Smooth muscle cell (in vitro differentiated cells): ENCODE results near the gene COL8A1. TPM values are rescaled to one million over a fixed set of nuclear protein-coding genes. Genes with fewer than 3 reads are reported as not detected.

Experiments
- DNase-seq: peaks from one replicate; lab custom pipeline; 2025; ENCODE audit not compliant: unreplicated experiment; lab: John Stamatoyannopoulos, UW
- H2AFZ ChIP-seq: fragments of 200-600 bp; sonication (generic); 2 replicates; pipeline ENCODE4 v1.6.0; 2016; ENCODE audit warnings: antibody characterized with exemption, low read depth, mild to moderate bottlenecking
- H3F3A ChIP-seq: fragments of 200-600 bp; sonication (generic); 2 replicates; pipeline ENCODE4 v1.6.0; 2017; ENCODE audit warnings: antibody characterized with exemption, low read depth
- H3K27ac ChIP-seq: fragments of 200-600 bp; sonication (generic); 2 replicates; pipeline ENCODE4 v1.5.1; 2016; ENCODE audit warnings: low read depth, mild to moderate bottlenecking
- H3K27me3 ChIP-seq: fragments of 200-600 bp; sonication (generic); 2 replicates; pipeline ENCODE4 v1.6.1; 2016; ENCODE audit warnings: low read depth, mild to moderate bottlenecking
- H3K36me3 ChIP-seq: fragments of 200-600 bp; sonication (generic); 2 replicates; pipeline ENCODE4 v1.5.1; 2016; ENCODE audit warnings: low read depth
- H3K4me1 ChIP-seq: fragments of 200-600 bp; sonication (generic); 2 replicates; pipeline ENCODE4 v1.5.1; 2016; ENCODE audit warnings: low read depth
- H3K4me2 ChIP-seq: fragments of 200-600 bp; sonication (generic); 2 replicates; pipeline ENCODE4 v1.6.0; 2016; ENCODE audit warnings: mild to moderate bottlenecking
- H3K4me3 ChIP-seq: fragments of 200-600 bp; sonication (generic); 2 replicates; pipeline ENCODE4 v1.5.1; 2016; ENCODE audit warnings: mild to moderate bottlenecking
- H3K79me2 ChIP-seq: fragments of 200-600 bp; sonication (generic); 2 replicates; pipeline ENCODE4 v1.6.0; 2016; ENCODE audit warnings: low read depth, mild to moderate bottlenecking
- H3K9ac ChIP-seq: fragments of 200-600 bp; sonication (generic); 2 replicates; pipeline ENCODE4 v1.6.0; 2016; ENCODE audit warnings: low read depth
- H3K9me3 ChIP-seq: fragments of 200-600 bp; sonication (generic); replicated peaks from 2 replicates; pipeline ENCODE4 v1.5.1; 2016; ENCODE audit warnings: low read depth
- H4K20me1 ChIP-seq: fragments of 200-600 bp; sonication (generic); 2 replicates; pipeline ENCODE4 v1.6.0; 2016; ENCODE audit warnings: low read depth
- CTCF ChIP-seq: fragments of 200-600 bp; sonication (generic); IDR thresholded peaks from 2 replicates; pipeline ENCODE4 v1.5.1; 2017; ENCODE audit warnings: borderline replicate concordance, mild to moderate bottlenecking, antibody characterized with exemption; ENCODE audit not compliant: insufficient read depth, poor library complexity, severe bottlenecking
- WGBS: methylation state at CpG from one replicate; pipeline ENCODE4 v1.1.7; 2016; ENCODE audit warnings: low lambda C conversion rate; 5-methylcytosine and 5-hydroxymethylcytosine counted together
- polyA plus RNA-seq: library from polyadenylated mRNA; unstranded; fragments of >200 nt; fragmentation: Nextera tagmentation; extraction: Ambion mirVana; gene quantifications from 2 replicates; pipeline ENCODE4 v1.2.1, GENCODE V29; 2016
- total RNA-seq: library from RNA; depleted of rRNA; stranded (reverse); fragments of >200 nt; gene quantifications from 2 replicates; pipeline ENCODE4 v1.2.3, GENCODE V29; 2014

Gene COL8A1
- total and polyA plus RNA-seq, 2 experiments from 2014 or later, result 7.9 to 8.2 TPM

- peak overlapping the region; percentile 95 for H3K27ac ChIP-seq
Observed at GRCh38 chr3:99845331-99845730, 206.9 kb downstream of the COL8A1 start.

GRCh38 chr3:99845999-99846398 is 207.6 kb downstream of the COL8A1 start:
- no peak for TF ChIP-seq CTCF
- peak overlapping the region; percentile 95 for H3K27ac ChIP-seq
- H3K36me3 ChIP-seq, result peaks cover 18% of the 10 kb centered on the region

More at GRCh38 chr3:99845331-99845730, 206.9 kb downstream of the COL8A1 start:
- Histone ChIP-seq H3K27me3 (no peaks in the 10 kb centered on the region), H3F3A (peaks cover 58% of the 10 kb centered on the region), H3K9ac (peak overlapping the region; percentile 36), H2AFZ (no peak overlapping the region), H3K4me2 (peak overlapping the region; percentile 16), H3K79me2 (peaks cover 29% of the 10 kb centered on the region), H3K4me3 (no peak overlapping the region), H3K36me3 (peaks cover 13% of the 10 kb centered on the region), H4K20me1 (peaks cover 6% of the 10 kb centered on the region), H3K4me1 (peaks cover 22% of the 10 kb centered on the region), H3K9me3 (no peaks in the 10 kb centered on the region)
- TF ChIP-seq CTCF, result no peak
- WGBS, result 89% methylated on average over 4 of the region's 4 CpGs
- no peak for DNase-seq

GRCh38 chr3:99846477-99847160 is 208.2 kb downstream of the COL8A1 start:
- Histone ChIP-seq H4K20me1 (peaks cover 11% of the 10 kb centered on the region), H3K4me1 (peaks cover 22% of the 10 kb centered on the region), H3K36me3 (peaks cover 18% of the 10 kb centered on the region), H3K79me2 (peaks cover 28% of the 10 kb centered on the region), H3K9ac (peak overlapping the region; percentile 82), H3K4me3 (no peak overlapping the region), H3K27me3 (no peaks in the 10 kb centered on the region), H3F3A (peaks cover 70% of the 10 kb centered on the region), H3K4me2 (peak overlapping the region; percentile 20), H3K27ac (peak overlapping the region; percentile 95), H2AFZ (no peak overlapping the region), H3K9me3 (no peaks in the 10 kb centered on the region)
- DNase-seq, result no peak
- WGBS, result 47% methylated on average over 6 of the region's 6 CpGs
- TF ChIP-seq CTCF, result no peak

More at GRCh38 chr3:99845999-99846398, 207.6 kb downstream of the COL8A1 start:
- no peaks in the 10 kb centered on the region for H3K27me3 ChIP-seq
- peak overlapping the region; percentile 82 for H3K9ac ChIP-seq
- H3K4me1 ChIP-seq, result peaks cover 22% of the 10 kb centered on the region
- H3K4me3 ChIP-seq, result no peak overlapping the region
- DNase-seq, result no peak
- no peaks in the 10 kb centered on the region for H3K9me3 ChIP-seq
- H4K20me1 ChIP-seq, result peaks cover 11% of the 10 kb centered on the region
- no peak overlapping the region for H2AFZ ChIP-seq
- H3F3A ChIP-seq, result peaks cover 65% of the 10 kb centered on the region
- WGBS, result 92% methylated on average over 2 of the region's 2 CpGs
- H3K79me2 ChIP-seq, result peaks cover 29% of the 10 kb centered on the region
- peak overlapping the region; percentile 20 for H3K4me2 ChIP-seq

- Histone ChIP-seq H3K9ac (no peak overlapping the region), H2AFZ (no peak overlapping the region), H3K9me3 (no peaks in the 10 kb centered on the region), H3K27me3 (no peaks in the 10 kb centered on the region), H4K20me1 (peaks cover 11% of the 10 kb centered on the region), H3K4me3 (no peak overlapping the region), H3K27ac (peak overlapping the region; percentile 95), H3K36me3 (peaks cover 18% of the 10 kb centered on the region), H3F3A (peaks cover 85% of the 10 kb centered on the region), H3K4me1 (peaks cover 21% of the 10 kb centered on the region), H3K79me2 (peaks cover 39% of the 10 kb centered on the region), H3K4me2 (no peak overlapping the region)
- no peak for DNase-seq
- no peak for TF ChIP-seq CTCF
- 94% methylated on average over 6 of the region's 6 CpGs for WGBS
Observed at GRCh38 chr3:99848433-99848832, 210.0 kb downstream of the COL8A1 start.
